HG03558 (cell line): ENCODE data around the gene DISC1.

Experiments used
- ATAC-seq: cut with Tn5 transposase; IDR thresholded peaks from one replicate; pipeline ENCODE4 v1.9.1; 2021; ENCODE audit warnings: moderate number of reproducible peaks; ENCODE audit not compliant: unreplicated experiment; ENCODE audit errors: extremely low read depth

The DISC1 gene

DNA sequence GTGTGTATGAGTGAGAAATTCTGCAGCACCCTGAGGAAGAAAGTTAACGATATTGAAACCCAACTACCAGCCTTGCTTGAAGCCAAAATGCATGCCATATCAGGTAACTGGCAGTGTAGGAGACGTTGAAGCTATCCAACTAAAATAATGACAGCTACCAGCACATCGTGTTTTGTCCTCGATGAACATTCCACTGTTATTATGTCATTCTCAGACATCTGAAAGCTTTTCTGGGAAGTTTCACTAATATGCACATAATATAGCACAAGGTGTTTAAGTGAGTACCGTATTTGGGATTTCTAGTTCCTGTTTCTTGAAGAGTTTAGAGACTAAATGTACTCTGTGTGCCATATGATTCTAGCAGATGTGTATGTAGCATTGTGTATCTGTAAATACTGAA lies 173.5 kb downstream of the DISC1 start:
- no peak for ATAC-seq

- no peak for ATAC-seq
These were observed 174.5 kb downstream of the DISC1 start for GRCh38 chr1:231801042-231801585.

DNA sequence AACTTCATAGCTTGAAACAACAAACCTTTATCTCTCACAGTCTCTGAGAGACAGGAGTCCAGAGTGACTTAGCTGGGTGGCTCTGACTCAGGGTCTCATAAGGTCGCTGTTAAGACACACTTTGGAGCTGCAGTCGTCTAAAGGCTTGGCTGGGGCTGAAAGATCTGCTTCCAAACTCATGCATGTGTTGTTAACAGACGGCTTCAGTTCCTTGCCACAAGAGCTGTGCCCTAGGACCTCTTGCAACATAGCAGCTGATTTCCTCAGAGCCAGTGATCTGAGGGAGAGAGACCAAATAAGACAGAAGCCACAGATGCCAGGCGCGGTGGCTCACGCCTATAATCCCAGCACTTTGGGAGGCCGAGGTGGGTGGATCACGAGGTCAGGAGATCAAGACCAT lies 176.8 kb downstream of the DISC1 start:
- ATAC-seq = no peak

DNA sequence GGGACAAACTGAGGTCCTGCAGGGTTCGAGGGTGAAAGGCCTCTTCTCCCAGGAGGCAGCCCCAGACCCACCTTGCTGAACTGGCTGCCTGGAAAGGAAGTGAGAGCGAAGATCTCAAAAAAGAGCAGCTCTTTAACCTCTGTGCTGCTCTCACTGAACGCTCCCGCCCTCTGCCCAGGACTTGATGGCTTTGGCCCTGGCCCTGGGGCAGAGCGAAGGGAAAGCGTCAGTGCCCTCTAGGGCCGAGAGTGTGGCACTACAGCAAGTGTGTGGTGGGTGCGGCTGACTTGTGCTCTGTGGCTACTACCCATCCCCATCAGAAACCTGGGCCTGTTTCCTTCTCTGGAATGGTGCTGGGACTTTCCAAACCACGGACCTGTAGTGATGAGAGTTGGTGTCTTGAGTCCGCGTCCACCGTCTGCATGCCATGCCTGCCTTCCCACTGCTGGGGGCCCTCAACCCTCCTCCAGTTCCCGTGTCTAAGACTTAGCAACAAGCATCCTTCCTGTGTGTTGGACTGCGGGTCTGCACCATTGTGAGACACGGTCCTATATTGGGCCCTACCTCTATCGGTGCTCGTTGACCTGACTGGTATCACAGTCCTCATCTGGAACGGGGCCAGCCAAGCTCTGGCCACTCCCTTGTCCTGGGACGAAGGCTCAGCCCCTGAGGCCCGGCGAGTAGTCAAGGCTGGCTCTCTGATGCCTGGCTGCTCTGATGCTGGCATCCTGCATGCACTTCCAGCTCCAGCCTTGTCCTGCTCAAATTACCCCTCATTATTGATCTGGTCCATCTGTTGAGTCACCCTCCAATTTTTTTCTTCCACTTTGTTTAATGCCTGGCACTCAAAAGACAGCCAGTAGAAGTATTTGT lies 180.3 kb downstream of the DISC1 start:
- no peak for ATAC-seq

DNA sequence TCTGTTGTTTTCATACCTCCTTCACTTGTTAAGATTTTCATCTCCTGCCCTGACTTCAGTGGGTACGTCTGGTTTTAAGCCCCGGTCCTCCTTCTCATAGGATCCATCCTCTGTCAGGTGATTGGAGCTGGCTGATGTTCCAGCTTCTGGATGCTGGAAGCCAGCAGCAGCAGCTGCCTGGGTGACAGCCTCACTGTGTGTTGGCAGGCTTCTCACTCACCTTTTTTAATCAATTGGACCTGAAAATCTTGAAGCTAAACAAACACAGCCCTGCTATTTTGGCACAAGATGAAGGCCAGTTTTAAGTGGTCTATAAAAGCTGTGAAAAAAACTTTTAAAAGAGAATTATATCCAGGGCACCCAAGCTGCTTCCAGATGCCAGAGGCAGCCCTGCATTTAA lies 181.0 kb downstream of the DISC1 start:
- no peak for ATAC-seq

- no peak for ATAC-seq
These were observed 181.5 kb downstream of the DISC1 start for GRCh38 chr1:231808116-231808515.

DNA sequence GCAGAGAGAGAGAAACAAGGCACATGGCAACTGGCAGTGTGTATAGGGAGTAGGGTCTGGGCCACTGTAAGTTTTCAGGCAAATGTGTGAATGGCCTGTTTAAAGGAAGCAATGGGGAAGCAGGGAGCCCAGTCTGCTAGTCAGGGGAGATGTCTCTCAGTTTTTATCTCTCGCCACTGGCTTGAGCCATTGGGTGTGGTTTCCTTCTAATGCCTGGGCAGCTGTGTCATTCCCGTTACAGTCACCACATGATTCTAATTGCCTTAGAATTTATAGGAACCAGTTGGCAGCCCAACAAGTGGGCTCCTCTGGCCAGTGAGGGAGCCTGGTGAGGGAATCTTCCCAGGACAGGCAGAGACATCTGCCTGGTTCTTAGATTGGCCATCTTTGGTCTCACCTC lies 182.4 kb downstream of the DISC1 start:
- ATAC-seq = no peak

GRCh38 chr1:231810415-231810814 lies 183.8 kb downstream of the DISC1 start:
- ATAC-seq = no peak

DNA sequence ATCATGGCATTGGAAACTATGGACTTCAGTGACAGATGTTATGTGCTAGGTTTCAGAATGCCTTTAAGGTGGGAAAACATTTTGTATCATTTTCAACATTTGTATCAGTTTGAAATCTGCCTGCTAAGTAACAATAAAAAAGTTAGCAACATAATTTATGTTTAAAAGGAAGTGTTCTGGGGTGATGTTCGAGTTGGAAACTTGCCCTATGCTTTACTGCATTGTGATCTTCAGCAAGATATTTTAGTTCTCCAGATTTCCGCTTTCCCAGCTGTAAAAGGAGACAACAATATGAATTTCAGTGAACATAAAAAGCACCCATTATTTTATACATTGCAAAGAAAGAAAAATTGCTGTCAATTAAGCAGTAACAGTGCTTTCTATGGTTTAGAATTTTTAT lies 187.4 kb downstream of the DISC1 start:
- no peak for ATAC-seq

- ATAC-seq = no peak
These were observed 187.9 kb downstream of the DISC1 start for GRCh38 chr1:231814521-231814920.

GRCh38 chr1:231817801-231818200 lies 191.2 kb downstream of the DISC1 start:
- ATAC-seq = no peak

GRCh38 chr1:231818337-231818736 lies 191.7 kb downstream of the DISC1 start:
- no peak for ATAC-seq

DNA sequence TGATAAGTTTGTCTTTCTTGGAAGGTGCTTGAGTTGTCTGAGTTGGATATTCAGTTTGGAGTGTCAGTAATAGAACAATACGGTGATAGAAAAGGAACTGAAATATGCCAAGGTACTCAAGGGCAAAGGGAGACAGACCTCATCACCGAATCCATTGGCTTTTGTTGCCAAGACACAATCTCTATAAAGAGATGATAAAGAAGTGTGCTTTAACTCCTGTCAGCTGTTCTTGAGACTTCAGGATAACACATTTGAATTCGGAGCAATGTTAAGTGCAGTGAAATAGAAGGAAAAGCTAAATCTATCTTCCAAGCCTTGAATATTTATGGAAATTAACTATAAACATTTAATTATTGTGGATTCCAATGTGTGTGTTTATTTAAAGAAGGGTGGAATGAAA lies 194.7 kb downstream of the DISC1 start:
- ATAC-seq = no peak

- ATAC-seq = no peak
These were observed 195.5 kb downstream of the DISC1 start for GRCh38 chr1:231822041-231822440.

DNA sequence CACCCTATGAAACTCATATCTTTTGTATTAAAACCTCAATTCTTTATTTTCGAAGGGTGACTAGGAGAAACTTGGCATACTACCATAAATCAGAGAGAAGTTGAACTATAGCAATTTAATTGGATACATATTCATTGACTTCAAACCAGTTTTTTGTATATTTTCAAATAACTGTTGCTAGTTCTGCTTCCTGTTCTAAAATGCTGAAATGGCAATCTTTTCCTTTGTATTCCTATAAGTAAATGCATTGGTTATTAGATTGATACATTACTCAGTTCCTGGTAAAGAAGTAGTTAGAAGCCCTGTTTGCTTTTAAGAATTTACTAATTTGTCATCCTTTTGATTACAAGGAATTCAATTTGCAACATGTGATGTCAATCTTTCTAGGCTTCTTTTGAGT lies 200.0 kb downstream of the DISC1 start:
- ATAC-seq = no peak

DNA sequence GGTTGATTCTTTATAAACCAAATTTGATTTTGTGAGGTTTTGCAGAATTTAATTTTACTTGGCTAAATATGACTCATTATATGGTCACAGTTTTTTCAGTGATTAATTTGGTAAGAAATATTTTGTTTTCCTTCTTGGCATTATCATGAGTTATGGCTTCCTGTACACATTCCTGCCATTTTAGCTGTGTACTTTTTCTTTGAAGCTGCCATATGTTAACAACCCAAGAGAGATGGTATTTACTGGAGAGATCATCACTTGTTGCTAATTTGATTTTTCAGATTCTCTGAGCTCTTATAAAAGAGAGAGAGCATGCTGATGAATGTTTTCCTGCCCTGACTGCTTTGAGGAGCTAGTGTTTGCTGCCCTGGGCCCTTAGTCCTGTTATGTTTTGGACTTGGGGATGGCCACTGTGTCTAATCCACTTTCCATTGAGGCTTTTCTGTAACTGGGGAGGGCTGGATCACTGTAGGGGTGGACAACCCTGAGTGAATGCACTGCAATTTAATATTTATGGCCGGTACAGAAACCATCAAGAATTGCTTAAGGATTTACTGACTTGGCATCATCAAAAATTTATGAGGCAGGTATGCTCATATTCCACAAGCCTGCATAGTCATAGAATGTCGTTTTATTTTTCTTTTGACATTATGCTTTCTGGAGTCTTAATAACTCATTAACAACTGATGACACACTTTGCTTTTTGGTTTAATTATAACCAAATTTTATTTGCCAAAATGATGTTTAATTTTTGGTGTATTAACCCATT lies 200.9 kb downstream of the DISC1 start:
- ATAC-seq = no peak

GRCh38 chr1:231828182-231828920 lies 201.8 kb downstream of the DISC1 start:
- ATAC-seq = no peak

DNA sequence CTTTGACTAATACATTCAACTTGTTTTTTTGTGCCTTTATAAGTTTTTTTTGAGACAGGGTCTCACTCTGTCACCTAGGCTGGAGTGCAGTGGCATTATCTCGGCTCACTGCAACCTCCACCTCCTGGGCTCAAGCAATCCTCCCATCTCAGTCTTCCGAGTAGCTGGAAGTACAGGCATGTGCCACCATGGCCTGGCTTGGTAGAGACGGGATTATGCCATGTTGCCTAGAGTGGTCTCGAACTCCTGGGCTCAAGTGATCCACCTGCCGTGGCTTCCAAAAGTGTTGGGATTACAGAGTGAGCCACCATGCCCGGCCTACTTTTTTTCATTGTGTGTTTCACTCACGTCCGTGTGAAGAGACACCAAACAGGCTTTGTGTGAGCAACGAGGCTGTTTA lies 202.7 kb downstream of the DISC1 start:
- ATAC-seq = no peak

GRCh38 chr1:231836227-231836893 lies 209.8 kb downstream of the DISC1 start:
- no peak for ATAC-seq

DNA sequence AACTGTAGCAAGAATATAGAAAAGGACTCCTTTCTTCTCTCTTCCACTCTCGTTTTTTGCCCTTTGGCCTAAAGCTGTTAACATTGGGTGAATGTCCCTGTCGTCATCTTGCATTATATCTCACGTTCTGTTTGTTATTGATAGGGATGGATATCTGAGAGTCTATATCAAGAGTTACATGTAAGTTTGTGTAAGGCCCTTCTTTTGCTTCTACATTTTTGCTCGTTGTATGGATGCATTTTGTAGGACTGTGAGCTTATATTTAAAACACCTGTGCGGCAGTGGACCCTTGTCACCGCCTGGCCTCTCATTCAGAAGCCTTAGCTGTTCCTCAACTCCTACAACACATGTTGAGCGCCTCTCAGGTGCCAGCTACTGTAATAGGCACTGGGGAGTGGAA lies 211.9 kb downstream of the DISC1 start:
- no peak for ATAC-seq
